ENCODE measurements around the gene CHD8. TPM values are rescaled to one million over a fixed set of nuclear protein-coding genes. Genes with fewer than 3 reads are reported as not detected.

The CHD8 gene
- total RNA-seq, 1 experiment from 2014 or later, result 135 TPM

DNA sequence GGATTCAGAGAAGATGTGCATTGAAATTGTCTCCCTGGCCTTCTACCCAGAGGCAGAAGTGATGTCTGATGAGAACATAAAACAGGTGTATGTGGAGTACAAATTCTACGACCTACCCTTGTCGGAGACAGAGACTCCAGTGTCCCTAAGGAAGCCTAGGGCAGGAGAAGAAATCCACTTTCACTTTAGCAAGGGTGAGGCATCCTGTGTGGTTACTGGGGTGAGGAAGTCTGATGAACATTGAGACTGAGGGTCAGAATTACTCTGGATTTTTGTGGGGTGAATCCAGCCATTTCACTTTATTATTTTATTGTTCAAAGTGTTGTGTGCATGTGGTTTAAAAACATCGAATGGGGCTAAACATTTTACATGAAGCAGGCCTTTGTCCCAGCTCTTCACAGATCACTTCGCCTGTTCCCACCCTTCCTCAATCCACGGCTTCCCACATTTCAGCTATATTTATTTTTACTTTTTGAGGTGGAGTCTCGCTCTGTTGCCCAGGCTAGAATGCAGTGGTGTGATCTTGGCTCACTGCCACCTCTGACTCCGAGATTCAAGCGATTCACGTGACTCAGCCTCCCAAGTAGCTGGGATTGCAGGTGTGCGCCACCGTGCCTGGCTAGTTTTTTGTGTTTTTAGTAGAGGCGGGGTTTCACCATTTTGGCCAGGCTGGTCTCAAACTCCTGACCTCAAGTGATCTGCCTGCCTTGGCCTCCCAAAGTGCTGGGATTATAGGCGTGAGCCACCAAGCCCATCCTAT, 112.7 kb downstream of the CHD8 start:
- no peaks in the 10 kb centered on the region for H3K9me3 Mint-ChIP-seq

More for the DNA sequence above, 112.7 kb downstream of the CHD8 start:
- peaks cover 14 to 18% of the 10 kb centered on the region in 2 experiments for H3K4me1 Mint-ChIP-seq
- Histone ChIP-seq H2BK120ac (ENCODE audit: low read depth, low read length, poor library complexity, severe bottlenecking) (no peak overlapping the region), H3K14ac (ENCODE audit: insufficient read depth, low read length) (no peak overlapping the region), H3K27ac (ENCODE audit: insufficient read length, low read depth, low read length) (no peak overlapping the region), H3T11ph (ENCODE audit: low read length) (no peak overlapping the region), H3K56ac (ENCODE audit: insufficient read length, low read depth, low read length) (no peak overlapping the region), H2BK12ac (ENCODE audit: insufficient read length, low read depth, low read length) (no peak overlapping the region), H3K9me3 (ENCODE audit: control insufficient read depth, low read depth, low read length) (no peaks in the 10 kb centered on the region), H4K5ac (ENCODE audit: insufficient read length, low read depth, low read length) (no peak overlapping the region), H4K20me1 (ENCODE audit: control insufficient read depth, insufficient read depth, insufficient read length) (no peaks in the 10 kb centered on the region), H2AK5ac (ENCODE audit: insufficient read length, low read length) (no peak overlapping the region), H3K18ac (ENCODE audit: insufficient read length, low read depth, low read length) (no peak overlapping the region), H3K79me1 (ENCODE audit: insufficient read depth, low read depth, low read length, poor library complexity, severe bottlenecking) (no peaks in the 10 kb centered on the region), H3K79me2 (ENCODE audit: insufficient read depth, low read length) (no peaks in the 10 kb centered on the region), H2BK20ac (ENCODE audit: low read depth, low read length, poor library complexity, severe bottlenecking) (no peak overlapping the region), H4K8ac (replicated peaks; ENCODE audit: insufficient read length, low read depth, low read length) (no peak overlapping the region), H3K23me2 (ENCODE audit: insufficient read length, low read depth, low read length, poor library complexity, severe bottlenecking) (no peaks in the 10 kb centered on the region), H3K27me3 (ENCODE audit: insufficient read depth, low read length) (no peaks in the 10 kb centered on the region), H3K4ac (ENCODE audit: low read depth, low read length) (no peak overlapping the region), H2AFZ (ENCODE audit: low read length) (no peak overlapping the region), H3K4me2 (ENCODE audit: insufficient read depth, insufficient read length, low read length) (no peak overlapping the region), H4K91ac (ENCODE audit: insufficient read length, low read depth, low read length) (no peak overlapping the region), H2BK15ac (ENCODE audit: low read depth, low read length) (no peak overlapping the region), H3K4me1 (ENCODE audit: insufficient read depth, low read length) (no peaks in the 10 kb centered on the region), H2BK5ac (ENCODE audit: insufficient read length, low read length) (no peak overlapping the region), H3K9ac (ENCODE audit: extremely low read depth, insufficient read length, low read length) (no peak overlapping the region), H3K23ac (ENCODE audit: insufficient read length, low read depth, low read length) (no peak overlapping the region)
- H3K27me3 Mint-ChIP-seq (ENCODE audit: low read depth), result no peaks in the 10 kb centered on the region
- no peak overlapping the region for H3K4me3 Mint-ChIP-seq
- H3K27ac Mint-ChIP-seq, result no peak overlapping the region
- H3K36me3 Mint-ChIP-seq (ENCODE audit: insufficient read depth in 1 of 3, low read depth in 3 of 3), result no peaks in the 10 kb centered on the region
- TF ChIP-seq, protein P1, sequence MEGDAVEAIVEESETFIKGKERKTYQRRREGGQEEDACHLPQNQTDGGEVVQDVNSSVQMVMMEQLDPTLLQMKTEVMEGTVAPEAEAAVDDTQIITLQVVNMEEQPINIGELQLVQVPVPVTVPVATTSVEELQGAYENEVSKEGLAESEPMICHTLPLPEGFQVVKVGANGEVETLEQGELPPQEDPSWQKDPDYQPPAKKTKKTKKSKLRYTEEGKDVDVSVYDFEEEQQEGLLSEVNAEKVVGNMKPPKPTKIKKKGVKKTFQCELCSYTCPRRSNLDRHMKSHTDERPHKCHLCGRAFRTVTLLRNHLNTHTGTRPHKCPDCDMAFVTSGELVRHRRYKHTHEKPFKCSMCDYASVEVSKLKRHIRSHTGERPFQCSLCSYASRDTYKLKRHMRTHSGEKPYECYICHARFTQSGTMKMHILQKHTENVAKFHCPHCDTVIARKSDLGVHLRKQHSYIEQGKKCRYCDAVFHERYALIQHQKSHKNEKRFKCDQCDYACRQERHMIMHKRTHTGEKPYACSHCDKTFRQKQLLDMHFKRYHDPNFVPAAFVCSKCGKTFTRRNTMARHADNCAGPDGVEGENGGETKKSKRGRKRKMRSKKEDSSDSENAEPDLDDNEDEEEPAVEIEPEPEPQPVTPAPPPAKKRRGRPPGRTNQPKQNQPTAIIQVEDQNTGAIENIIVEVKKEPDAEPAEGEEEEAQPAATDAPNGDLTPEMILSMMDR (conservative IDR thresholded peaks at IDR 0.05), result no peak
- no peak for DNase-seq
- WGBS (ENCODE audit: extremely low coverage, insufficient read length, low lambda C conversion rate), result no CpG with 5 or more reads among the region's 13 CpGs

Other genes starting within 250 kb of the CHD8 start
- 1,044 and 1,062 TPM in 2 replicates for gene HNRNPC, start 186.7 kb downstream of the CHD8 start, total RNA-seq (2021)
- 0.07 and 0.59 TPM in 2 replicates for gene RPGRIP1, start 176.0 kb downstream of the CHD8 start, total RNA-seq (2021)
- gene SUPT16H, start 72.1 kb downstream of the CHD8 start, total RNA-seq (2021), result 210 and 215 TPM in 2 replicates
- gene RAB2B, start 20.8 kb upstream of the CHD8 start, total RNA-seq (2021), result 26.2 and 27.9 TPM in 2 replicates
- gene TOX4, start 21.1 kb upstream of the CHD8 start, total RNA-seq (2021), result 58.0 and 64.7 TPM in 2 replicates
- gene METTL3, start 55.2 kb upstream of the CHD8 start, total RNA-seq (2021), result 84.1 and 84.4 TPM in 2 replicates
- gene SALL2, start 70.2 kb upstream of the CHD8 start, total RNA-seq (2021), result 287 and 299 TPM in 2 replicates
- not detected in 2 replicates for gene OR10G3, start 124.0 kb upstream of the CHD8 start, total RNA-seq (2021)
- not detected in 2 replicates for gene OR10G2, start 178.8 kb upstream of the CHD8 start, total RNA-seq (2021)
- gene OR4E2, start 197.7 kb upstream of the CHD8 start, total RNA-seq (2021), result not detected in 2 replicates
- not detected in 2 replicates for gene OR4E1, start 217.7 kb upstream of the CHD8 start, total RNA-seq (2021)